Bone marrow (tissue), 2 donors: ENCODE results near the gene KCTD8.
"Not testable (repeated sequence)": the region's sequence is repeated elsewhere in the genome, so short reads cannot be mapped to it uniquely, and the experiment has no call there.

Experiments
- DNase-seq, 2 donors: peaks; one replicate each; lab custom pipeline; 2025; lab: John Stamatoyannopoulos, UW

KCTD8 gene

GRCh38 chr4:44326741-44327140, 121.9 kb downstream of the KCTD8 start:
- DNase-seq: no peak

GRCh38 chr4:44320833-44321232, 127.8 kb downstream of the KCTD8 start:
- no peak for DNase-seq

GRCh38 chr4:44319129-44319528, 129.5 kb downstream of the KCTD8 start:
- DNase-seq: no peak

DNA sequence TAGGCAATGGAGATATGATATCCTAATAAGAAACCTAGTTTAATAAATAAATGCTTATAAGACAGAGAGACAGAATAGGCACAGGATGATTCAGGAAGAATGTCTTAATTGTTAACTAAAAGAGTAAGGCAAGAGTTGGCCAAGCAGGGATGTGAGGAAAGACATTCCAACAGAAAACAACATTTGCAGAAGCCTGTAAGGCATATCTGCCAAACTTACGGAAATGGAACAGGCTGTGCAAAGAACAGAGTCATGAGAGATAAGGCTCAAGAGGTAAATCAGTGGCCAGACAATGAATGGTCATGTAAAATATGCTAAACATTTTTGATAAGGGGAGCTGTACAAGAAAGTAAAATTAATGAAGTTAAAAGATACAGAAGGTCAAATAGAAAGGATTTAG, 134.9 kb downstream of the KCTD8 start:
- no peak for DNase-seq

- DNase-seq: no peak
Observed at GRCh38 chr4:44287505-44287904, 161.1 kb downstream of the KCTD8 start.

- no peak for DNase-seq
Observed at GRCh38 chr4:44279469-44279868, 169.1 kb downstream of the KCTD8 start.

DNA sequence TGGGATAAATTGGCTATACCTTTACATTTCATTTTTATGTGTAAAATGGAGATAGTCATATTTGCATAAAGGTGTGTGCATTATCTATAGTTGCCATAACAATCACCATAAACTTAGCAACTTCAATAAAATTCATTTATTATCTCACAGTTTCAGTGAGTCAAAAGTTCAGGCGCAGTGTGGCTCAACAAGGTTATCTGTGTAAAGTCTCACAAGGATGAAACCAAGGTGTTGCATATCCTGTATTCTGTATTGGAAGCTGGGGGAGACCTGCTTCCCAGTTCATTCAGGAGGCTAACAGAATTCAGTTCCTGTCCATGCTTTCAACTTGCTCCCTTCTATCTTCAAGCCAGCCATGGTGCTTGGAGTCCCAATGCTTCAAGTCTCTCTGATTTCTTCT, 169.5 kb downstream of the KCTD8 start:
- no peak for DNase-seq

- DNase-seq: no peak
Observed at GRCh38 chr4:44257461-44257860, 191.1 kb downstream of the KCTD8 start.

DNA sequence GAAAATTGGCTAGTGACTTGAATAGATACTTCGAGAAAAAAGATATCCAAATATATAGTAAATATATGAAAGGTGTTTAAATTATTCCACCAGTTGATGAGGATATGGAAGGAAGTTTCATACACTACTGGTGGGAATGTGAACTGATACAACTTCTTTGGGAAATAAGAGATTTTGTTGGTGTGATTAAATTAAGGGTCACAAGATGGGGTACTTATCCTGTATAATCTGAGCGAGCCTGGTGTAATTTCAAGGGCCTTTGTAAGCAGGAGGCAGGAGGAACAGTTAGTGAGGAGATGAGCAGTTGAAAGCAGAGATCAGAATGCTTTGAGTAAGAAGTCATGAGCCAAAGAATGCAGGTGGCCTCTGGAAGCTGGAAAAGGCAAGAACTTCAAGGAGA, 192.2 kb downstream of the KCTD8 start:
- DNase-seq: no peak

DNA sequence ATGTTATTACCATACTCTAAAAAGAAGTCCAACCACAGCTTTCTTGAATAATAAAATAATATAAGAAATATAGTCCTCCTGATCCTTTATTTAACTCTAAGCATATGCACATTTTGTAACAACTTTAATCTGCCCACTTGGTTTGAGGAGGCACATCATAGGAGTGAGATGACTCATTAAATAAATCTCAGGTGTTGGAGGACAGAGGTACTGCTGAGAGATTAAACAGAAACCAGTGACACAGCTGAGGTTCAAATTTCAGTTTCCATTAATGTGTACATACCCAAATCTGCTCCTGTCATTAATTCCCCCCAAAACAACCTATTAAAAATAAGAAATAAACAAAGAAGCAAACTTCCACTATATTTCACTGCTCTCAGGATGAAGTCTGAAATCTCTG, 211.0 kb downstream of the KCTD8 start:
- no peak for DNase-seq

- no peak for DNase-seq
Observed at GRCh38 chr4:44235897-44236296, 212.7 kb downstream of the KCTD8 start.

DNA sequence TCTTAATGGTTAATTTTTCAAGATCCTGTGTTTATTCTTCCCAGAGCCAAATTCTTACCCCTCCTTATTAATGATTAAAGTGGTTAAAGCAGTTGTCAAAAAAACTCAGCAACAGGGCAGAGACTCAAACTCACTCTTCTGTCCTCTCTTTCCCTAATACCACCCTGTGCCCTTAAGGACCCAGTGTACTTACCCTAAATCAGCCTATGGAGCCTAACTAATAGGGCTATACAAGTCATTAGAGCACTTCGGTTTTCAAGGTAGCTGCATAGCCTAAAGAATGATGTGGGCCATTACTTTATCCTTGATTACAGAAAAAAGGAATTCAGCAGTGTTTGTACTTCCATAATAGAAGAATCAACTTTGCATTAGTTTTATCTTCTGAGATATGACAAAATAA, 216.3 kb downstream of the KCTD8 start:
- no peak for DNase-seq

GRCh38 chr4:44231006-44231405, 217.6 kb downstream of the KCTD8 start:
- DNase-seq: no peak

DNA sequence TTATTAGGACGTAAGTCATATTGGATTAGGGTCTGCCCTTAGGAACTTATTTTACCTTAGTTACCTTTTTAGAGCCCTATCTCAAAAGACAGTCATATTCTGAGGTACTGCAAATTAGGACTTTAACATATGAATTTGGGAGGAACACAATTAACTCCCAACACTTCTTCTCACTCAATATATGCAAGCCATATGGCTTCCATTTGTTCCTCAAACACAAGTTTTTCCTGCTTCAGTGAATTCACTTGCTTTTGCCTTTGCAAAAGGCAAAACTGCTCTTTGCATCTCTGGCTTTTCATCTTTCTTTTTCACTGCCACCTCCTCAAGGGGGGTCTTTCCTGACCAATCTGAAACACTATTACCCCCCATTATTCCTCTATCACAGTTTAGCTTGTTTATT, 220.3 kb downstream of the KCTD8 start:
- DNase-seq: no peak

DNA sequence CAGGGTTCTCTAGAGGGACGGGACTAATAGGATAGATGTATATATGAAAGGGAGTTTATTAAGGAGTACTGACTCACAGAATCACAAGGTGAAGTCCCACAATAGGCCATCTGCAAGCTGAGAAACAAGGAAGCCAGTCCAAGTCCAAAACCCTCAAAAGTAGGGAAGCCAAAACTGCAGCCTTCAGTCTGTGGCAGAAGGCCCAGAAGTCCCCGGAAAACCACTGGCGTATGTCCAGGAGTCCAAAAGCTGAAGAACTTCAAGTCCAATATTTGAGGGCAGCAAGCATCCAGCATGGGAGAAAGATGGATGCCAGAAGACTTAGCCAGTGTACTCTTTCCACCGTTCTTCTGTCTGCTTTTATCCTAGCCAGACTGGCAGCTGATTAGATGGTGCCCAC, 227.2 kb downstream of the KCTD8 start:
- DNase-seq: no peak

GRCh38 chr4:44210750-44211149, 237.9 kb downstream of the KCTD8 start:
- DNase-seq: no peak

DNA sequence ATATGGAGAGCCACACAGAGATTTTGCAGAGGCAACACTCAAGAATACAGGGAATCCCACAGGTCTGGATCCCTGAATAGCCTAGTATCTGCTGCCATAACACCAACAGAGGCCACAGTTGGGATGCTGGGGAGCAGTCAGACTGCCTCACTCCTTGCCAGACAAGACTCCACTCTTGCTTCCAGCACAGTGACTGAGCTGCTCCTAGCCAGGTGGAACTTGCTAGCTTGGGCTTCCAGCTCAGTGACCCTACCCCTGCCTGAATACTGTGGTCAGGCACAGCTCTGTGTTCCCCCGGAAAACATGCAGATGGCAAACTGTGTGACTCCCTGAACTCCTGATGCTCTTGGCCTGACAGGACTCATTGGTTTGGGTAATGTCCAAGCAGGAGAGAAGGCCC, 251.8 kb downstream of the KCTD8 start:
- DNase-seq: no peak

GRCh38 chr4:44194365-44194764, 254.2 kb downstream of the KCTD8 start:
- no peak for DNase-seq

DNA sequence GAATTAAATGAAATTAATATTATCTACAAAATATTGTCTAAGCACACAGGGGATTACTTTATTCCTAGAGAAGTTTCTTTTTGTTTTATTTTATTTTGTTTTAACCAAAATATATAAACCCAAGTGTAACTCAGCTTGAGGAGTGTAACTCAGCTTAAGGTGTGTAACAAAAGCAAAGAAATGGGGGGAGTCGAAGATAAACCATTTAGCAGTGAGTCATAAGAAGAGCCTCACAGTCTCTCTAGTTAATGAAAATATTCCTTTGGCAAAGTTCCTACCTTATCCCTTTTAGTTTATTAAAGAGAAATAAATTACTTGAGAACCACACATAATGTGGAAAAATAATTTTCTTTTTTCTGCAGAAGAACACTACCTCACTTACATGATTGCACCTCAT, 261.8 kb downstream of the KCTD8 start:
- DNase-seq: no peak

DNA sequence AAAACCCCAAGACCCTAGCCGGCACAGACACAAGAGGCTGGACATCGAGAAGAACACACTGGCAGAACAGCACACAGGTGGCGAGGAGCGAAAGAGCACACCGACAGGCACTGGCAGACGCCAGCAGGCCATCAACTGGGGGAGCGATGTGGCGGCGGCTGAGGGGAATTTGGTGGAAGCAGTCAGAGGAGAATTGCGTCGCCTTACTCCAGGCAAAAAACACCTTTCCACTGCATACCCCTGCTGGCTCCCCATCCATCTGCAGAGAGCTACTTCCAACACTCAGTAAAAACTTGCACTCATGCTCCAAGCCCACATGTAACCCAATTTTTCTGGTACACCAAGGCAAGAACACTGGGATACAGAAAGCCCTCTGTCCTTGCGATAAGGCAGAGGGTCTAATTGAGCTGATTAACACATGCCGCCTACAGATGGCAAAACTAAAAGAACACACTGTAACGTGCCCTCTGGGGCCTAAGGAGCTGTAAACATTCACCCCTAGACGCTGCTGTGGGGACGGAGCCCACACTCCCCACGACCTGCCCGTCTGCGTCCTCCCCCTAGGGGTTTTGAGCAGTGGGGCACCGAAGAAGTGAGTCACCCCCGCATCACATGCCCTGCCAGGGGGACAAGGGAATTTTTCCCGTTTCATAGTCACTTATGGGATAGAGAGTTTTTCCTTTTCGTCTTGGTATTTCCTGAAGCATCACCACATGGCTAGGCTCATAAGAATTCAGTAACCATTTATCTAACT, 262.3 kb downstream of the KCTD8 start:
- no peak for DNase-seq

- not testable (repeated sequence) for DNase-seq
Observed at GRCh38 chr4:44181491-44182349, 266.9 kb downstream of the KCTD8 start.

- not testable (repeated sequence) for DNase-seq
Observed at GRCh38 chr4:44167766-44168165, 280.8 kb downstream of the KCTD8 start.

GRCh38 chr4:44165938-44166337, 282.7 kb downstream of the KCTD8 start:
- DNase-seq: no peak
